Common myeloid progenitor, CD34-positive (primary cell): ENCODE measurements around the gene F12.
"Not testable (repeated sequence)": the region's sequence is repeated elsewhere in the genome, so short reads cannot be mapped to it uniquely, and the experiment has no call there.

Experiments used
- CTCF ChIA-PET: fragments of 350-600 bp; sonication (Branson Sonifier 250); formaldehyde crosslinking; loops from one replicate; lab custom pipeline; 2021; ENCODE audit warnings: antibody characterized with exemption; lab: Charles Lee
- POLR2A ChIA-PET: fragments of 350-600 bp; sonication (Branson Sonifier 250); formaldehyde crosslinking; loops from one replicate; lab custom pipeline; 2021; ENCODE audit warnings: antibody characterized with exemption; lab: Charles Lee
- DNase-seq, 3 donors: peaks; one replicate each; pipeline versions ENCODE4 v3.0.0 to v3.0.0-alpha.2; 2013
- H3K27ac ChIP-seq, 2 experiments: 1 replicate in 1 of 2; 2 replicates in 1 of 2; pipeline ENCODE4 v1.7.0; 2013; ENCODE audit warnings: inconsistent platforms in 2 of 2, low read length in 2 of 2, mild to moderate bottlenecking in 2 of 2, low read depth in 1 of 2, moderate library complexity in 1 of 2; ENCODE audit not compliant: severe bottlenecking in 2 of 2, insufficient read depth in 1 of 2, poor library complexity in 1 of 2
- H3K27me3 ChIP-seq, 5 experiments: replicated peaks in 2 of 5; 1 replicate in 3 of 5; 2 replicates in 2 of 5; pipeline versions ENCODE4 v1.6.1 to v1.7.0; 2013; ENCODE audit warnings: low read length in 4 of 5, mild to moderate bottlenecking in 2 of 5, moderate library complexity in 2 of 5, inconsistent platforms in 1 of 5; ENCODE audit not compliant: insufficient read depth in 5 of 5, control insufficient read depth in 4 of 5
- H3K36me3 ChIP-seq, 4 experiments: 1 replicate in 2 of 4; 2 replicates in 2 of 4; pipeline versions ENCODE4 v1.6.1 to v1.7.0; 2013; ENCODE audit warnings: low read length in 3 of 4, control low read depth in 1 of 4, mild to moderate bottlenecking in 1 of 4; ENCODE audit not compliant: control insufficient read depth in 4 of 4, insufficient read depth in 4 of 4
- H3K4me1 ChIP-seq, 4 experiments: 1 replicate in 3 of 4; 2 replicates in 1 of 4; pipeline versions ENCODE4 v1.6.1 to v1.7.1; 2013; ENCODE audit warnings: low read length in 3 of 4, mild to moderate bottlenecking in 3 of 4, control low read depth in 1 of 4, inconsistent platforms in 1 of 4, moderate library complexity in 1 of 4; ENCODE audit not compliant: control insufficient read depth in 4 of 4, insufficient read depth in 4 of 4; ENCODE audit errors: control extremely low read depth in 1 of 4
- H3K4me3 ChIP-seq, 7 experiments: 1 replicate in 4 of 7; 2 replicates in 3 of 7; pipeline versions ENCODE4 v1.5.1 to v1.7.0; 2013; ENCODE audit warnings: mild to moderate bottlenecking in 7 of 7, low read length in 6 of 7, moderate library complexity in 6 of 7, inconsistent platforms in 2 of 7, low read depth in 2 of 7, control low read depth in 1 of 7; ENCODE audit not compliant: insufficient read depth in 4 of 7, control insufficient read depth in 1 of 7; ENCODE audit errors: extremely low read depth in 1 of 7
- H3K9me3 ChIP-seq, 5 experiments: 1 replicate in 4 of 5; 2 replicates in 1 of 5; pipeline versions ENCODE4 v1.6.1 to v1.7.1; 2013; ENCODE audit warnings: low read length in 4 of 5, mild to moderate bottlenecking in 2 of 5, inconsistent platforms in 1 of 5, low read depth in 1 of 5, moderate library complexity in 1 of 5; ENCODE audit not compliant: control insufficient read depth in 4 of 5, insufficient read depth in 2 of 5; ENCODE audit errors: control extremely low read depth in 1 of 5
- WGBS: methylation state at CpG from one replicate; pipeline ENCODE4 v1.1.5; 2013; ENCODE audit not compliant: insufficient coverage; 5-methylcytosine and 5-hydroxymethylcytosine counted together

F12 gene

GRCh38 chr5:177361418-177362291 is 47.7 kb downstream of the F12 start:
- 23% methylated on average over 5 of the region's 6 CpGs for WGBS
- POLR2A ChIA-PET, result interaction anchor here (1.1 to 2.3 kb wide), 2 partner anchors 10 to 54 kb away, joined by 5 to 9 read pairs; partner anchors contain the start of gene LMAN2
- Histone ChIP-seq H3K36me3 (peaks cover 0 to 15% (median 3%) of the 10 kb centered on the region in 4 experiments), H3K27me3 (no peaks in the 10 kb centered on the region), H3K4me1 (peaks cover 8 to 83% (median 70%) of the 10 kb centered on the region in 4 experiments), H3K9me3 (no peaks in the 10 kb centered on the region), H3K27ac (peak overlapping the region in 1 of 2 experiments; percentile 58), H3K4me3 (peak overlapping the region in 3 of 7 experiments; percentile 3 to 16 (median 4))
- CTCF ChIA-PET, result interaction anchor here (0.7 to 13.7 kb wide), 20 partner anchors 9 to 147 kb away, joined by 3 to 131 read pairs (median 4); partner anchors contain the start of gene LMAN2
- peak in 2 of 3 donors; percentile 73 to 77 for DNase-seq

DNA sequence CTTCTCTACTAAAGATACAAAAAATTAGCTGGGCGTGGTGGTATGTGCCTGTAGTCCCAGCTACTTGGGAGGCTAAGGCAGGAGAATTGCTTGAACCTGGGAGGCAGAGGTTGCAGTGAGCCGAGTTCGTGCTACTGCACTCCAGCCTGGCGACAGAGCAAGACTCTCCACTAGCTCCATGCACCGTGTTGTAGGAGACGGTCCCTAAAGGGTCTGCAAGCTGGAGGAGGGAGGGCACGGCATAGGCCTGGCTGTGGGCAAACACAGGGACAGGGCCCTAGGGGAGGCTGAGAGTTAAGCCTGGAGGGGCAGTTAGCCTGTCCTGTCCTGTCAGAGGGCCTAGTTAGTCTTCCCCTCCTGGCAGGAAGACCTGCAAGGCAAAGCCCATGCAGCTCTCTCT is 48.6 kb downstream of the F12 start:
- not testable (repeated sequence) for H3K36me3 ChIP-seq, H3K27me3 ChIP-seq, DNase-seq, H3K4me3 ChIP-seq, H3K9me3 ChIP-seq
- Histone ChIP-seq H3K4me1 (peaks cover 8 to 88% (median 79%) of the 10 kb centered on the region in 4 experiments), H3K27ac (peak overlapping the region in 1 of 2 experiments; percentile 54)
- CTCF ChIA-PET, result interaction anchor here (0.7 to 13.7 kb wide), 16 partner anchors 9 to 94 kb away, joined by 3 to 131 read pairs (median 4); partner anchors contain the start of gene LMAN2
- WGBS, result 99% methylated on average over 7 of the region's 7 CpGs
- POLR2A ChIA-PET, result interaction anchor here (1.1 to 2.3 kb wide), 2 partner anchors 9 to 53 kb away, joined by 5 to 9 read pairs; partner anchors contain the start of gene LMAN2

DNA sequence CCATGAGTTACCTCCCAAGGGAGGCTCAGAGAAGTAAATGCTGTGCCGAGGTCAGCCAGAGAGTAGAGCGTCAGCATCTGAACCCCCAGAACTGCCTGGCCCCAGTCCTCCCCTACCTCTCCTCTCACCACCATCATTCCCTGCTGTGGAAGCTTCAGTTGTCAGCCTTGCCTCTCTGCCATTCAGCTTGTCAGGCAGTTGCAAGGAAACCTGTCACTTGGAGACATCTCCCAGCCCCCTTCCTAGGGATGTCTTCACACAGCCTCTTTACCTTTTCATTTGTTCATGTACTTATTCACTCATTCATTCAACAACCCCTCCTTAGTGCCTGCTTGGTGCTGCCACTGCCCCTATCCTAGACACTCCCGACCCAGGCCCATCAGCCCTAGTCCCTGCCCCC is 49.5 kb downstream of the F12 start:
- 84% methylated on average over 3 of the region's 3 CpGs for WGBS
- Histone ChIP-seq H3K27me3 (no peaks in the 10 kb centered on the region), H3K27ac (peak overlapping the region in 1 of 2 experiments; percentile 85), H3K4me1 (peaks cover 8 to 91% (median 83%) of the 10 kb centered on the region in 4 experiments), H3K36me3 (peaks cover 0 to 2% (median 0%) of the 10 kb centered on the region in 4 experiments), H3K9me3 (no peaks in the 10 kb centered on the region), H3K4me3 (peak overlapping the region in 3 of 7 experiments; percentile 19 to 88 (median 84))
- POLR2A ChIA-PET, result no interaction called here
- no peak for DNase-seq
- CTCF ChIA-PET, result interaction anchor here (1.0 to 13.7 kb wide), 8 partner anchors 12 to 51 kb away, joined by 3 to 131 read pairs (median 13); no protein-coding TSS in a partner anchor

- Histone ChIP-seq H3K9me3 (no peaks in the 10 kb centered on the region), H3K4me3 (peak overlapping the region in 4 of 7 experiments; percentile 74 to 93 (median 86)), H3K4me1 (peaks cover 8 to 94% (median 82%) of the 10 kb centered on the region in 4 experiments), H3K36me3 (peaks cover 0 to 2% (median 0%) of the 10 kb centered on the region in 4 experiments), H3K27me3 (no peaks in the 10 kb centered on the region), H3K27ac (peak overlapping the region in 1 of 2 experiments; percentile 85)
- no peak for DNase-seq
- ChIA-PET CTCF (interaction anchor here (1.0 to 13.7 kb wide), 10 partner anchors 12 to 50 kb away, joined by 3 to 131 read pairs (median 4); partner anchors contain the start of gene SLC34A1), POLR2A (no interaction called here)
- 89% methylated on average over 4 of the region's 6 CpGs for WGBS
Observed at GRCh38 chr5:177359451-177359851, 49.9 kb downstream of the F12 start.

GRCh38 chr5:177358370-177358819 is 51.0 kb downstream of the F12 start:
- Histone ChIP-seq H3K36me3 (peaks cover 0 to 2% (median 0%) of the 10 kb centered on the region in 4 experiments), H3K9me3 (no peaks in the 10 kb centered on the region), H3K27me3 (no peaks in the 10 kb centered on the region), H3K27ac (peak overlapping the region; percentile 77 to 85), H3K4me1 (peaks cover 8 to 86% (median 73%) of the 10 kb centered on the region in 4 experiments), H3K4me3 (peak overlapping the region; percentile 65 to 93 (median 84))
- ChIA-PET CTCF (interaction anchor here (0.7 to 13.7 kb wide), 12 partner anchors 13 to 87 kb away, joined by 3 to 131 read pairs (median 4); partner anchors contain the start of gene SLC34A1), POLR2A (no interaction called here)
- no peak for DNase-seq
- 3% methylated on average over 4 of the region's 5 CpGs for WGBS

DNA sequence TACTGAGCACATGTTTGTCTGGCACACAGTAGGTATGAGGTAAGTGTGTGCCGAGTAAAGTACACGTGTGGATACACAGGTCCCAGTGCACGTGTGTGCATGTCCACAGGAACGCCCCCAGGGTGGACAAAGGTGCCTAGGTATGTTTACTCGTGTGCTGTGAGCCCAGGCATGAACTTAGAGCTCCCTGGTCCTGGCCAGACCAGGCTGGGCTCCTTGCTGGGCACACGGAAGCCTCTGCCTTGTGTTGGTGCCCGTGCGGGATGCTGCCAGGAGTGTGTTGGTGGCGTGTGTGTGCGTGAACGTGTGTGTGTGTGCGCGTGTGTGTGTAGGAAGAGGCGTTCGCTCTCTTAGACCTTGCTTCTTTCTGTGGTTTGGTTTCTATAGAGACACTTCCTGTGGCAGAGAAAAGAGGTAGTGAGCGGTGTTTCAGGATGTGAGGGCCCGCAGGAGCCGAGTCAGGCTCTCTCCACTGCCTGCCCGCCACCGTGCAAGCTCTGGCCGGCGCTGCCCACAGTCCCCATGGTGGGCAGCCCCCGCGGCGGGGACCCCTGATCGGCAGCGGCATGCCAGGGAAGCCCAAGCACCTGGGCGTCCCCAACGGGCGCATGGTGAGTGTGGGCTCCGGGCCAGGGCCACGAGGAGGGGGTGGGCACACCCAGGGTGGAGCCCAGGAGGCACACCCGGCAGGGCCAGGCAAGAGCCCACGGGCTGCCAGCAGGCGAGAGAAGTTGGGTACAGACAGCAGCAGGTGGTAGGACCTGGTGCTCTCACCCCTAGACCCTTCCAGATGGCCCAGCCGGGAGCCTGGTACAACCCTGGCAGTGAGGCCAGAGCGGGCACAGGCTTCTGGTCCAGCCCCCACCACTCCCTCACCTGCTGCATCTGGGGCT is 51.7 kb downstream of the F12 start, which contains the start of gene RGS14:
RGS14 (plus strand) TSS at position 466 of the 893 bp plus-strand sequence; CDS start at position 567, 101 bp downstream.
- WGBS, result 0% methylated on average over 33 of the region's 37 CpGs
- no peaks in the 10 kb centered on the region for H3K9me3 ChIP-seq
- H3K36me3 ChIP-seq, result peaks cover 0 to 2% (median 0%) of the 10 kb centered on the region in 4 experiments
- peak; percentile 94 to 98 (median 96) for DNase-seq
- ChIA-PET POLR2A (no interaction called here), CTCF (interaction anchor here (1.3 to 13.7 kb wide), 9 partner anchors 14 to 49 kb away, joined by 3 to 131 read pairs (median 9); partner anchors contain the start of gene SLC34A1)
- H3K27ac ChIP-seq, result peak within 1 kb of the TSS; percentile 77 to 85
- H3K4me3 ChIP-seq, result peak within 1 kb of the TSS; percentile 65 to 93 (median 84)
- no peaks in the 10 kb centered on the region for H3K27me3 ChIP-seq
- H3K4me1 ChIP-seq, result peaks cover 8 to 83% (median 72%) of the 10 kb centered on the region in 4 experiments
